A549 (cell line): Measurements from ENCODE around the gene HMGN4. TPM values are rescaled to one million over a fixed set of nuclear protein-coding genes. Genes with fewer than 3 reads are reported as not detected.

Experiments used
- ATAC-seq, 2 experiments: fragments of 200-7000 bp in 1 of 2; fragments of >200 bp in 1 of 2; cut with Nextera tagmentation in 1 of 2; cut with Tn5 transposase in 1 of 2; 3 replicates each; pipeline versions ENCODE4 v1.8.0 to v1.9.1; 2018 to 2020; ENCODE audit warnings: mild to moderate bottlenecking in 1 of 2, moderate library complexity in 1 of 2
- CTCF ChIA-PET: fragments of 300-600 bp; sonication (Branson Sonifier 250); formaldehyde crosslinking; extraction: SDS; loops from one replicate; lab custom pipeline; 2021; ENCODE audit warnings: antibody characterized with exemption, inconsistent platforms; lab: Yijun Ruan, JAX
- POLR2A ChIA-PET: fragments of 350-600 bp; formaldehyde crosslinking; extraction: SDS; loops from one replicate; lab custom pipeline; 2021; ENCODE audit warnings: antibody characterized with exemption, inconsistent platforms; lab: Yijun Ruan, JAX
- DNase-seq, 2 experiments: peaks; one replicate each; pipeline versions ENCODE4 v3.0.0 to v3.0.0-alpha.2; 2011 to 2016; ENCODE audit warnings: low read depth in 1 of 2, low spot score in 1 of 2
- FAIRE-seq: peaks from 2 replicates; lab custom pipeline; 2011; peaks lifted over from hg19 to GRCh38; lab: Jason Lieb, UNC
- H3K27ac ChIP-seq, 2 experiments: fragments of >200 bp; sonication (Bioruptor Twin); formaldehyde crosslinking; 3 replicates each; pipeline ENCODE4 v1.5.1; 2016 to 2017
- H3K4me1 ChIP-seq: fragments of >200 bp; sonication (Bioruptor Twin); formaldehyde crosslinking; 3 replicates; pipeline ENCODE4 v1.6.1; 2016
- H3K4me2 ChIP-seq: fragments of >200 bp; sonication (Bioruptor Twin); formaldehyde crosslinking; 3 replicates; pipeline ENCODE4 v1.6.1; 2016
- H3K4me3 ChIP-seq: fragments of >200 bp; sonication (Bioruptor Twin); formaldehyde crosslinking; 3 replicates; pipeline ENCODE4 v1.5.1; 2016
- H3K9me3 ChIP-seq: fragments of >200 bp; sonication (Bioruptor Twin); formaldehyde crosslinking; 3 replicates; pipeline ENCODE4 v1.6.1; 2016
- CBX8 ChIP-seq: fragments of 200-600 bp; sonication (generic); IDR thresholded peaks from 2 replicates; pipeline ENCODE4 v1.6.1; 2016
- CHD4 ChIP-seq: fragments of 200-600 bp; sonication (generic); IDR thresholded peaks from 2 replicates; pipeline ENCODE4 v1.6.1; 2016; ENCODE audit warnings: antibody characterized with exemption, mild to moderate bottlenecking, borderline replicate concordance
- CTCF ChIP-seq: fragments of >200 bp; sonication (Bioruptor Twin); formaldehyde crosslinking; IDR thresholded peaks from 3 replicates; pipeline ENCODE4 v1.5.1; 2016
- E2F6 ChIP-seq: IDR thresholded peaks from 2 replicates; pipeline ENCODE4 v1.6.1; 2012; ENCODE audit warnings: low read depth, borderline replicate concordance
- EP300 ChIP-seq, 2 experiments: fragments of >200 bp; sonication (Bioruptor Twin); formaldehyde crosslinking; IDR thresholded peaks; 2 replicates in 1 of 2; 3 replicates in 1 of 2; pipeline ENCODE4 v1.6.1; 2016 to 2017
- FOSB ChIP-seq: fragments of 250-450 bp; sonication (Bioruptor Pico); IDR thresholded peaks from 2 replicates; pipeline ENCODE4 v1.5.0; 2020; ENCODE audit warnings: mild to moderate bottlenecking, moderate library complexity
- FOSL2 ChIP-seq, 2 experiments: fragments of 450-650 bp in 1 of 2; fragments of >200 bp in 1 of 2; sonication (Bioruptor Twin) in 1 of 2; formaldehyde crosslinking; IDR thresholded peaks; 2 replicates each; pipeline versions ENCODE4 v1.5.0 to v1.6.1; 2016 to 2020; ENCODE audit warnings: mild to moderate bottlenecking in 1 of 2, moderate library complexity in 1 of 2
- GATA3 ChIP-seq: IDR thresholded peaks from 2 replicates; pipeline ENCODE4 v1.6.1; 2012; ENCODE audit warnings: borderline replicate concordance
- HES2 ChIP-seq: fragments of >200 bp; sonication (Bioruptor Twin); formaldehyde crosslinking; IDR thresholded peaks from 2 replicates; pipeline ENCODE4 v1.6.1; 2016
- HEYL ChIP-seq: fragments of 250-450 bp; sonication (Bioruptor Pico); IDR thresholded peaks from 2 replicates; pipeline ENCODE4 v1.8.0; 2021; ENCODE audit warnings: mild to moderate bottlenecking, moderate library complexity
- HMGXB4 ChIP-seq: fragments of 250-450 bp; sonication (Bioruptor Pico); IDR thresholded peaks from 2 replicates; pipeline ENCODE4 v1.5.0; 2021; ENCODE audit warnings: mild to moderate bottlenecking, moderate library complexity, borderline replicate concordance
- HOXA7 ChIP-seq: fragments of 250-450 bp; sonication (Bioruptor Pico); IDR thresholded peaks from 2 replicates; pipeline ENCODE4 v1.5.0; 2020; ENCODE audit warnings: mild to moderate bottlenecking, moderate library complexity
- HOXB13 ChIP-seq: fragments of 250-450 bp; sonication (Bioruptor Pico); IDR thresholded peaks from 2 replicates; pipeline ENCODE4 v1.5.0; 2020; ENCODE audit warnings: low read depth, mild to moderate bottlenecking, moderate library complexity
- JUN ChIP-seq, 2 experiments: fragments of >200 bp; sonication (Bioruptor Twin); formaldehyde crosslinking; IDR thresholded peaks; 2 replicates in 1 of 2; 3 replicates in 1 of 2; pipeline ENCODE4 v1.6.1; 2016 to 2017
- JUNB ChIP-seq: fragments of >200 bp; sonication (Bioruptor Twin); formaldehyde crosslinking; IDR thresholded peaks from 2 replicates; pipeline ENCODE4 v1.6.1; 2016
- KDM1A ChIP-seq: fragments of 200-600 bp; sonication (generic); IDR thresholded peaks from 2 replicates; pipeline ENCODE4 v1.6.1; 2016; ENCODE audit warnings: low read depth, mild to moderate bottlenecking
- KDM5A ChIP-seq: fragments of 200-600 bp; sonication (generic); IDR thresholded peaks from 2 replicates; pipeline ENCODE4 v1.6.1; 2016; ENCODE audit warnings: antibody characterized with exemption, mild to moderate bottlenecking
- MAFK ChIP-seq: fragments of 450-650 bp; IDR thresholded peaks from 2 replicates; pipeline ENCODE4 v1.6.1; 2014; ENCODE audit not compliant: partially characterized antibody
- MAX ChIP-seq: IDR thresholded peaks from 2 replicates; pipeline ENCODE4 v1.6.1; 2012
- MAZ ChIP-seq: fragments of 150-350 bp; IDR thresholded peaks from 2 replicates; pipeline ENCODE4 v1.6.1; 2014; ENCODE audit warnings: antibody characterized with exemption, low read depth, low read length, borderline replicate concordance
- NFE2L2 ChIP-seq: fragments of 150-350 bp; conservative IDR thresholded peaks from 2 replicates; pipeline ENCODE4 v1.6.1; 2014; ENCODE audit warnings: low read length
- NR3C1 ChIP-seq: fragments of >200 bp; sonication (Bioruptor Twin); formaldehyde crosslinking; IDR thresholded peaks from 3 replicates; pipeline ENCODE4 v1.6.1; 2017
- PHF8 ChIP-seq: fragments of 200-600 bp; sonication (generic); IDR thresholded peaks from 2 replicates; pipeline ENCODE4 v1.6.1; 2016; ENCODE audit warnings: low read depth, mild to moderate bottlenecking, antibody characterized with exemption, moderate library complexity, borderline replicate concordance
- POLR2AphosphoS2 ChIP-seq: conservative IDR thresholded peaks from 2 replicates; pipeline ENCODE4 v1.6.1; 2012; ENCODE audit warnings: low read length, improper control_type of control experiment, inconsistent platforms
- RAD21 ChIP-seq, 2 experiments: fragments of >200 bp in 1 of 2; sonication (Bioruptor Twin) in 1 of 2; formaldehyde crosslinking in 1 of 2; IDR thresholded peaks in 1 of 2; conservative IDR thresholded peaks in 1 of 2; 2 replicates in 1 of 2; 3 replicates in 1 of 2; pipeline ENCODE4 v1.6.1; 2012 to 2018; ENCODE audit warnings: inconsistent platforms in 1 of 2
- REST ChIP-seq: fragments of 200-600 bp; sonication (generic); IDR thresholded peaks from 2 replicates; pipeline ENCODE4 v1.6.1; 2016; ENCODE audit warnings: antibody characterized with exemption, mild to moderate bottlenecking, moderate library complexity
- RNF2 ChIP-seq: fragments of 200-600 bp; sonication (generic); IDR thresholded peaks from 2 replicates; pipeline ENCODE4 v1.6.1; 2016; ENCODE audit warnings: low read depth, mild to moderate bottlenecking, antibody characterized with exemption, moderate library complexity, borderline replicate concordance
- SREBF2 ChIP-seq: fragments of 450-650 bp; IDR thresholded peaks from 2 replicates; pipeline ENCODE4 v1.6.1; 2014; ENCODE audit warnings: mild to moderate bottlenecking, moderate library complexity
- TFCP2L1 ChIP-seq: fragments of 250-450 bp; sonication (Bioruptor Pico); IDR thresholded peaks from 2 replicates; pipeline ENCODE4 v1.5.0; 2021; ENCODE audit warnings: mild to moderate bottlenecking
- USF2 ChIP-seq: fragments of 450-650 bp; IDR thresholded peaks from 2 replicates; pipeline ENCODE4 v1.6.1; 2014; ENCODE audit warnings: antibody characterized with exemption
- WGBS: methylation state at CpG from one replicate; pipeline ENCODE4 v1.1.6; 2017; ENCODE audit errors: missing lambda C conversion rate; 5-methylcytosine and 5-hydroxymethylcytosine counted together
- polyA plus RNA-seq, 4 experiments: library from polyadenylated mRNA; depleted of rRNA in 3 of 4; stranded (reverse); fragments of >200 nt; fragmentation: RNase III in 1 of 4; extraction: RNeasy Plus Mini Kit Qiagen cat#74134 plus additional on column Dnase treatment in 1 of 4; gene quantifications; 2 replicates in 3 of 4; 3 replicates in 1 of 4; pipeline ENCODE4 v1.2.3, GENCODE V29; 2011 to 2017

The HMGN4 gene
- polyA plus RNA-seq, 2 of the 4 experiments (the other 2 are of a cell fraction) = 55.0 to 59.0 TPM

DNA sequence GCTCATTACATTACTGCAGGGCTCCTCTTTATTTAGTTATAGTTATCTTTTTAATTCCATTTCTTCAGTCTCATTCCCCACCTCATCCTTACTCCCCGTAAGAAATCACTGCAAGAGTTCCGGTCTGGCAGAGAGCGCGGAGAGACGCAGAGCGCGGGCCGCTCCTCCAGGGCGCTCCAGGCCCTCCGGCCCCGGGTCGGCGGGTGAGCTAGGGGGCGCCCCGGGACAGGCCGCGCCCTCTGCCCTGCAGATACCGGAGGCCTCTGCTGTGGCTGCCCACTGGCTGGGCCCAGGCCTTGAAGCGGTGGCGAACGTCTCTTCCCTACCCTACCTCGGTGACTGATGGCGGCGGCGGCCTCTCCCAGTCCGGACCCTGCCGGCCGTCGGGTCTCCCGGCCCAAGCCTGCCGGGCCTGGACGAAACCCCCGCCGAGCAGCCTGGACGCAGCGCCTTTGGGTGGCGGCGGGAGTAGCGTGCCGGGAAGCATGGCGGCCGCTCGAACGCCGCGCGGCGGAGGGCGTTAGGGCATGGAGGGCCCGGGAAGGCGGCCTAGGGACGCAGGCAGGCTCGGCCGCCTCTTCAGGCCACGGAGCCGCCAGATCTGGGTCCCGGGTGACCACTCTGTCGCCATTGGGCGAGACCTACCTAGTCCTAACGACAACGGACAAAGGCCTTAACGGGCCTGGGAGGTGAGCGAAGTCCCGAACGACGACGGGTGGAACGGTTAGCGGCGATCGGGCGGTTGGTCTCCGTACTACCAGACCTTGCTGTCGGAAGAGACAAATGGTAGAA, 16.4 kb upstream of the HMGN4 start:
- CTCF ChIA-PET = interaction anchor here (0.6 to 2.2 kb wide), 6 partner anchors 9 to 180 kb away, joined by 3 to 9 read pairs (median 4); no protein-coding TSS in a partner anchor
- FAIRE-seq = no peak
- 3% methylated on average over 6 of the region's 74 CpGs for WGBS
- ATAC-seq = peak; percentile 93 to 96
- peak overlapping the region; percentile 99 for H3K27ac ChIP-seq
- H3K4me3 ChIP-seq = peak overlapping the region; percentile 48
- POLR2A ChIA-PET = interaction anchor here (0.7 to 1.8 kb wide), 5 partner anchors 11 to 185 kb away, joined by 3 to 11 read pairs (median 4); no protein-coding TSS in a partner anchor
- peaks cover 28% of the 10 kb centered on the region for H3K4me1 ChIP-seq
- peak overlapping the region; percentile 80 for H3K4me2 ChIP-seq
- DNase-seq = peak; percentile 71 to 90
- H3K9me3 ChIP-seq = no peaks in the 10 kb centered on the region
- TF ChIP-seq MAFK = no peak
- no peak for TF ChIP-seq JUNB
- no peak for TF ChIP-seq CBX8
- TF ChIP-seq FOSL2 (IDR thresholded peaks at IDR 0.05) = no peak
- peak; percentile 19; the same call in 1 of the 2 replicates for TF ChIP-seq FOSL2 (CRISPR knock-in tag; IDR thresholded peaks at IDR 0.05)
- TF ChIP-seq HOXA7 = no peak
- TF ChIP-seq CTCF = peak; percentile 46; the same call in 2 of the 3 replicates
- peak; percentile 91 for TF ChIP-seq MAX
- no peak for TF ChIP-seq FOSB (CRISPR knock-in tag)
- peak; percentile 43; the same call in 1 of the 2 replicates for TF ChIP-seq RNF2
- no peak for TF ChIP-seq CHD4
- no peak for TF ChIP-seq KDM5A
- TF ChIP-seq HEYL (CRISPR knock-in tag) = no peak
- TF ChIP-seq HMGXB4 (CRISPR knock-in tag) = peak; percentile 99
- TF ChIP-seq TFCP2L1 (CRISPR knock-in tag) = no peak
- no peak for TF ChIP-seq NFE2L2
- TF ChIP-seq MAZ = 0 out of 2 replicates have a peak, but pooled peaks have one; percentile 12
- no peak for TF ChIP-seq KDM1A
- TF ChIP-seq EP300 (IDR thresholded peaks at IDR 0.05) = no peak
- no peak for TF ChIP-seq NR3C1
- no peak for TF ChIP-seq POLR2AphosphoS2
- TF ChIP-seq USF2 = no peak
- no peak for TF ChIP-seq REST
- peak; percentile 68; the same call in 1 of the 2 replicates for TF ChIP-seq HOXB13 (CRISPR knock-in tag)
- no peak for TF ChIP-seq HES2
- TF ChIP-seq GATA3 = no peak
- peak; percentile 89; the same call in 1 of the 2 replicates for TF ChIP-seq E2F6
- TF ChIP-seq RAD21 (conservative IDR thresholded peaks at IDR 0.05 in 1 of 2, IDR thresholded peaks at IDR 0.05 in 1 of 2) = peak; percentile 22 to 46; a peak in 3 of 5 replicates
- TF ChIP-seq PHF8 = peak; percentile 83
- no peak for TF ChIP-seq SREBF2
- peak in 1 of 2 experiments; percentile 78; a peak in 2 of 5 replicates for TF ChIP-seq JUN (IDR thresholded peaks at IDR 0.05)
